ENCODE measurements around the gene ADAMTS15. TPM values are rescaled to one million over a fixed set of nuclear protein-coding genes. Genes with fewer than 3 reads are reported as not detected.

Gene ADAMTS15
- total and polyA plus RNA-seq, 12 donors: 0.68 to 3.7 (median 2.2) TPM

GRCh38 chr11:130519128-130519932, 70.9 kb downstream of the ADAMTS15 start:
- peak in 1 of 7 donors; percentile 27 for DNase-seq
- H3K9me3 ChIP-seq (replicated peaks in 1 of 3): no peaks in the 10 kb centered on the region
- H3K4me3 ChIP-seq: no peak overlapping the region
- H3K27me3 ChIP-seq: no peaks in the 10 kb centered on the region
- intact Hi-C loops (cut with DNase I): no loop called here
- peak overlapping the region in 1 of 5 donors; percentile 70 for H3K27ac ChIP-seq
- H3K4me1 ChIP-seq (replicated peaks in 1 of 2): peaks cover 0 to 4% of the 10 kb centered on the region in 2 donors
- 66 to 76% (median 70%) methylated on average over 11 of the region's 11 CpGs for WGBS, 4 donors
- no peak for TF ChIP-seq CTCF (IDR thresholded peaks at IDR 0.05)
- no peak for TF ChIP-seq POLR2A (IDR thresholded peaks at IDR 0.05)
- no peaks in the 10 kb centered on the region for H3K36me3 ChIP-seq (replicated peaks in 1 of 2)

- Histone ChIP-seq H3K4me3 (no peak overlapping the region), H3K27ac (peak overlapping the region in 2 of 5 donors; percentile 21 to 70), H3K4me1 (replicated peaks in 1 of 2) (peaks cover 0 to 4% of the 10 kb centered on the region in 2 donors), H3K36me3 (replicated peaks in 1 of 2) (no peaks in the 10 kb centered on the region), H3K27me3 (no peaks in the 10 kb centered on the region), H3K9me3 (replicated peaks in 1 of 3) (no peaks in the 10 kb centered on the region)
- no peak for DNase-seq
- intact Hi-C loops (cut with DNase I): no loop called here
- TF ChIP-seq POLR2A (IDR thresholded peaks at IDR 0.05) (no peak), CTCF (IDR thresholded peaks at IDR 0.05) (no peak)
- WGBS, 4 donors: 70 to 88% (median 75%) methylated on average over 5 to 7 of the region's 7 CpGs
These were observed 71.8 kb downstream of the ADAMTS15 start for GRCh38 chr11:130520271-130520671.

GRCh38 chr11:130522284-130522961, 74.0 kb downstream of the ADAMTS15 start:
- peaks cover 0 to 4% of the 10 kb centered on the region in 2 donors for H3K4me1 ChIP-seq (replicated peaks in 1 of 2)
- no peaks in the 10 kb centered on the region for H3K9me3 ChIP-seq (replicated peaks in 1 of 3)
- no peaks in the 10 kb centered on the region for H3K27me3 ChIP-seq
- no peaks in the 10 kb centered on the region for H3K36me3 ChIP-seq (replicated peaks in 1 of 2)
- WGBS, 4 donors: 15 to 31% (median 22%) methylated on average over 7 to 9 of the region's 9 CpGs
- H3K27ac ChIP-seq: peak overlapping the region in 4 of 5 donors; percentile 13 to 90 (median 57)
- TF ChIP-seq CTCF (IDR thresholded peaks at IDR 0.05): no peak
- TF ChIP-seq POLR2A (IDR thresholded peaks at IDR 0.05): no peak
- peak; percentile 91 to 97 (median 96) for DNase-seq
- no peak overlapping the region for H3K4me3 ChIP-seq
- intact Hi-C loops (cut with DNase I): no loop called here

GRCh38 chr11:130523166-130523565, 74.7 kb downstream of the ADAMTS15 start:
- Histone ChIP-seq H3K27me3 (no peaks in the 10 kb centered on the region), H3K27ac (peak overlapping the region in 2 of 5 donors; percentile 81 to 90), H3K9me3 (replicated peaks in 1 of 3) (no peaks in the 10 kb centered on the region), H3K36me3 (replicated peaks in 1 of 2) (no peaks in the 10 kb centered on the region), H3K4me1 (replicated peaks in 1 of 2) (peaks cover 0 to 4% of the 10 kb centered on the region in 2 donors), H3K4me3 (no peak overlapping the region)
- DNase-seq: no peak
- TF ChIP-seq POLR2A (IDR thresholded peaks at IDR 0.05): no peak
- TF ChIP-seq CTCF (IDR thresholded peaks at IDR 0.05): no peak
- WGBS, 4 donors: 76 to 88% (median 81%) methylated on average over 2 of the region's 2 CpGs
- intact Hi-C loops (cut with DNase I): no loop called here
